HT-29 (cell line): Measurements from ENCODE around the gene FAM227B. TPM values are rescaled to one million over a fixed set of nuclear protein-coding genes. Genes with fewer than 3 reads are reported as not detected.
"Not testable (repeated sequence)": the region's sequence is repeated elsewhere in the genome, so short reads cannot be mapped to it uniquely, and the experiment has no call there.

Source experiments
- DNase-seq: peaks from one replicate; pipeline ENCODE4 v3.0.0-alpha.2; 2015; ENCODE audit warnings: low spot score
- total RNA-seq: library from RNA; depleted of rRNA; stranded (reverse); fragments of >200 nt; shearing (Covaris generic); gene quantifications from 2 replicates; pipeline ENCODE4 v1.2.3, GENCODE V29; 2014

FAM227B gene
- total RNA-seq, 1 experiment from 2014 or later, result not detected

- no peak for DNase-seq
These were observed 181.5 kb downstream of the FAM227B start for GRCh38 chr15:49438962-49439631.

GRCh38 chr15:49436751-49437150, 183.9 kb downstream of the FAM227B start:
- DNase-seq, result no peak

- no peak for DNase-seq
These were observed 185.4 kb downstream of the FAM227B start for GRCh38 chr15:49435174-49435573.

GRCh38 chr15:49430046-49430445, 190.6 kb downstream of the FAM227B start:
- DNase-seq, result no peak

GRCh38 chr15:49428409-49429095, 192.1 kb downstream of the FAM227B start:
- DNase-seq, result no peak

- DNase-seq, result no peak
These were observed 193.2 kb downstream of the FAM227B start for GRCh38 chr15:49427372-49427771.

- DNase-seq, result no peak
These were observed 195.7 kb downstream of the FAM227B start for GRCh38 chr15:49424954-49425353.

GRCh38 chr15:49423901-49424550, 196.6 kb downstream of the FAM227B start:
- no peak for DNase-seq

- peak; percentile 2 for DNase-seq
These were observed 197.6 kb downstream of the FAM227B start, which contains the start of gene FGF7 for GRCh38 chr15:49423021-49423420. TSS of gene FGF7 (plus strand) at chr15:49423242. CDS start at chr15:49424298, 1,056 bp downstream.

- DNase-seq, result peak; percentile 82
These were observed 198.6 kb downstream of the FAM227B start for GRCh38 chr15:49421991-49422390.

GRCh38 chr15:49418811-49419210, 201.8 kb downstream of the FAM227B start:
- DNase-seq, result no peak

GRCh38 chr15:49415638-49416037, 205.0 kb downstream of the FAM227B start:
- no peak for DNase-seq

- no peak for DNase-seq
These were observed 205.5 kb downstream of the FAM227B start for GRCh38 chr15:49415149-49415548.

GRCh38 chr15:49412797-49413196, 207.8 kb downstream of the FAM227B start:
- DNase-seq, result no peak

- DNase-seq, result no peak
These were observed 210.0 kb downstream of the FAM227B start for GRCh38 chr15:49410641-49411040.

GRCh38 chr15:49406352-49407118, 214.1 kb downstream of the FAM227B start:
- DNase-seq, result no peak

- not testable (repeated sequence) for DNase-seq
These were observed 217.9 kb downstream of the FAM227B start for GRCh38 chr15:49402515-49403296.

- no peak for DNase-seq
These were observed 233.1 kb downstream of the FAM227B start for GRCh38 chr15:49387471-49387870.

GRCh38 chr15:49383266-49383665, 237.4 kb downstream of the FAM227B start:
- no peak for DNase-seq

- DNase-seq, result no peak
These were observed 238.2 kb downstream of the FAM227B start for GRCh38 chr15:49382394-49382793.

GRCh38 chr15:49380912-49381311, 239.7 kb downstream of the FAM227B start:
- no peak for DNase-seq
